NCI-H2227 (cell line): Measurements from ENCODE around the gene AGMAT.

ENCODE experiments used
- DNase-seq: peaks from one replicate; lab custom pipeline; 2025; ENCODE audit not compliant: unreplicated experiment; lab: John Stamatoyannopoulos, UW

AGMAT gene

GRCh38 chr1:15525050-15526020 lies 59.5 kb downstream of the AGMAT start:
- DNase-seq, result no peak

- DNase-seq, result peak; percentile 99
Observed at GRCh38 chr1:15524283-15525049, 60.4 kb downstream of the AGMAT start.

GRCh38 chr1:15524021-15524282 lies 60.9 kb downstream of the AGMAT start, which contains the start of gene CASP9:
TSS of gene CASP9 (minus strand) at chr1:15524215. CDS start at chr1:15524200, 15 bp downstream.
- DNase-seq, result no peak

GRCh38 chr1:15523104-15524020 lies 61.5 kb downstream of the AGMAT start:
- DNase-seq, result peak; percentile 22

- no peak for DNase-seq
Observed at GRCh38 chr1:15522551-15522950, 62.3 kb downstream of the AGMAT start.
